ENCODE results near the gene TRIP12.
"Not testable (repeated sequence)": the region's sequence is repeated elsewhere in the genome, so short reads cannot be mapped to it uniquely, and the experiment has no call there.

Gene TRIP12

GRCh38 chr2:229838729-229839128, 83.1 kb downstream of the TRIP12 start:
- no peak for TF ChIP-seq CTCF (IDR thresholded peaks at IDR 0.05; ENCODE audit: low read depth, low read length, missing control alignments)
- H3K4me3 ChIP-seq (replicated peaks; ENCODE audit: low read depth, low read length), result no peak overlapping the region
- no peak for DNase-seq (ENCODE audit: extremely low read depth, low read depth)

GRCh38 chr2:229836847-229837246, 85.0 kb downstream of the TRIP12 start:
- no peak for DNase-seq (ENCODE audit: extremely low read depth, low read depth)
- TF ChIP-seq CTCF (IDR thresholded peaks at IDR 0.05; ENCODE audit: low read depth, low read length, missing control alignments), result no peak
- no peak overlapping the region for H3K4me3 ChIP-seq (replicated peaks; ENCODE audit: low read depth, low read length)

GRCh38 chr2:229835596-229836283, 86.1 kb downstream of the TRIP12 start:
- TF ChIP-seq CTCF (IDR thresholded peaks at IDR 0.05; ENCODE audit: low read depth, low read length, missing control alignments), result no peak
- no peak overlapping the region for H3K4me3 ChIP-seq (replicated peaks; ENCODE audit: low read depth, low read length)
- DNase-seq (ENCODE audit: extremely low read depth, low read depth), result no peak

- H3K4me3 ChIP-seq (replicated peaks; ENCODE audit: low read depth, low read length); DNase-seq (ENCODE audit: extremely low read depth, low read depth): not testable (repeated sequence)
Measured at GRCh38 chr2:229834368-229834767, 87.4 kb downstream of the TRIP12 start.

GRCh38 chr2:229832510-229832898, 89.3 kb downstream of the TRIP12 start:
- no peak overlapping the region for H3K4me3 ChIP-seq (replicated peaks; ENCODE audit: low read depth, low read length)
- TF ChIP-seq CTCF (IDR thresholded peaks at IDR 0.05; ENCODE audit: low read depth, low read length, missing control alignments), result no peak

GRCh38 chr2:229831805-229832509, 89.9 kb downstream of the TRIP12 start:
- no peak for TF ChIP-seq CTCF (IDR thresholded peaks at IDR 0.05; ENCODE audit: low read depth, low read length, missing control alignments)
- DNase-seq (ENCODE audit: extremely low read depth, low read depth), result no peak
- no peak overlapping the region for H3K4me3 ChIP-seq (replicated peaks; ENCODE audit: low read depth, low read length)

More at GRCh38 chr2:229832510-229832898, 89.3 kb downstream of the TRIP12 start:
- no peak for DNase-seq (ENCODE audit: extremely low read depth, low read depth)

GRCh38 chr2:229825476-229825875, 96.3 kb downstream of the TRIP12 start:
- H3K4me3 ChIP-seq (replicated peaks; ENCODE audit: low read depth, low read length), result no peak overlapping the region
- DNase-seq (ENCODE audit: extremely low read depth, low read depth), result no peak
- no peak for TF ChIP-seq CTCF (IDR thresholded peaks at IDR 0.05; ENCODE audit: low read depth, low read length, missing control alignments)
